Endodermal cell (in vitro differentiated cells): ENCODE data around the gene ABHD16B. TPM values are rescaled to one million over a fixed set of nuclear protein-coding genes. Genes with fewer than 3 reads are reported as not detected.

Experiments used
- DNase-seq: peaks from one replicate; pipeline ENCODE4 v3.0.0-alpha.2; 2017
- H3K27ac ChIP-seq: 2 replicates; pipeline ENCODE4 v1.5.1; 2013; ENCODE audit warnings: mild to moderate bottlenecking, low read depth, low read length, moderate library complexity
- H3K27me3 ChIP-seq: 2 replicates; pipeline ENCODE4 v1.6.1; 2013; ENCODE audit warnings: mild to moderate bottlenecking, low read length, moderate library complexity; ENCODE audit not compliant: insufficient read depth, control insufficient read depth, poor library complexity, severe bottlenecking
- H3K36me3 ChIP-seq: 2 replicates; pipeline ENCODE4 v1.7.0; 2013; ENCODE audit warnings: mild to moderate bottlenecking, low read length, moderate library complexity; ENCODE audit not compliant: control insufficient read depth, insufficient read depth
- H3K4me1 ChIP-seq: one replicate; pipeline ENCODE4 v1.7.0; 2013; ENCODE audit warnings: low read length; ENCODE audit not compliant: control insufficient read depth, insufficient read depth
- H3K4me3 ChIP-seq: 2 replicates; pipeline ENCODE4 v1.5.1; 2013; ENCODE audit warnings: mild to moderate bottlenecking, low read length, moderate library complexity
- H3K9ac ChIP-seq: 2 replicates; pipeline ENCODE4 v1.6.1; 2013; ENCODE audit warnings: mild to moderate bottlenecking, low read length, moderate library complexity; ENCODE audit not compliant: poor library complexity, severe bottlenecking; ENCODE audit errors: extremely low read depth
- H3K9me3 ChIP-seq: 2 replicates; pipeline ENCODE4 v1.6.1; 2013; ENCODE audit warnings: mild to moderate bottlenecking, low read length, moderate library complexity; ENCODE audit not compliant: control insufficient read depth
- H3K27ac Mint-ChIP-seq: 2 replicates; pipeline ENCODE4 v1.8.0; 2020; ENCODE audit warnings: mixed read lengths
- H3K27me3 Mint-ChIP-seq: 2 replicates; pipeline ENCODE4 v1.8.0; 2021; ENCODE audit warnings: mild to moderate bottlenecking, mixed read lengths; ENCODE audit not compliant: insufficient read depth
- H3K36me3 Mint-ChIP-seq: 2 replicates; pipeline ENCODE4 v1.8.0; 2020; ENCODE audit warnings: low read depth, mixed read lengths
- H3K4me1 Mint-ChIP-seq: 2 replicates; pipeline ENCODE4 v1.8.0; 2020; ENCODE audit warnings: mixed read lengths
- H3K4me3 Mint-ChIP-seq: 2 replicates; pipeline ENCODE4 v1.8.0; 2020; ENCODE audit warnings: mild to moderate bottlenecking, moderate library complexity, mixed read lengths
- H3K9me3 Mint-ChIP-seq: 2 replicates; pipeline ENCODE4 v1.8.0; 2020; ENCODE audit warnings: mild to moderate bottlenecking, mixed read lengths
- WGBS, 2 experiments: methylation state at CpG; one replicate each; pipeline versions ENCODE4 v1.1.5 to v1.1.7; 2013; ENCODE audit warnings: missing lambda C conversion rate in 2 of 2, mixed read lengths in 1 of 2; ENCODE audit not compliant: insufficient coverage in 1 of 2, insufficient read length in 1 of 2; 5-methylcytosine and 5-hydroxymethylcytosine counted together
- total RNA-seq, 2 donors: library from RNA; stranded (reverse); fragmentation: NEBNext Ultra II Directional in 1 of 2; extraction: Animal tissue kit (Norgen Biotek cat#: 25700) in 1 of 2; gene quantifications; 2 replicates in 1 of 2; 3 replicates in 1 of 2; pipeline ENCODE4 v1.2.1, GENCODE V29; 2021
- TF ChIP-seq, protein P1 (sequence below): fragments of 200-600 bp; sonication (generic); conservative IDR thresholded peaks from 2 replicates; pipeline ENCODE4 v1.5.0; 2021; ENCODE audit warnings: antibody characterized with exemption, mild to moderate bottlenecking

ABHD16B gene
- total RNA-seq, 2 donors from 2014 or later, result not detected

DNA sequence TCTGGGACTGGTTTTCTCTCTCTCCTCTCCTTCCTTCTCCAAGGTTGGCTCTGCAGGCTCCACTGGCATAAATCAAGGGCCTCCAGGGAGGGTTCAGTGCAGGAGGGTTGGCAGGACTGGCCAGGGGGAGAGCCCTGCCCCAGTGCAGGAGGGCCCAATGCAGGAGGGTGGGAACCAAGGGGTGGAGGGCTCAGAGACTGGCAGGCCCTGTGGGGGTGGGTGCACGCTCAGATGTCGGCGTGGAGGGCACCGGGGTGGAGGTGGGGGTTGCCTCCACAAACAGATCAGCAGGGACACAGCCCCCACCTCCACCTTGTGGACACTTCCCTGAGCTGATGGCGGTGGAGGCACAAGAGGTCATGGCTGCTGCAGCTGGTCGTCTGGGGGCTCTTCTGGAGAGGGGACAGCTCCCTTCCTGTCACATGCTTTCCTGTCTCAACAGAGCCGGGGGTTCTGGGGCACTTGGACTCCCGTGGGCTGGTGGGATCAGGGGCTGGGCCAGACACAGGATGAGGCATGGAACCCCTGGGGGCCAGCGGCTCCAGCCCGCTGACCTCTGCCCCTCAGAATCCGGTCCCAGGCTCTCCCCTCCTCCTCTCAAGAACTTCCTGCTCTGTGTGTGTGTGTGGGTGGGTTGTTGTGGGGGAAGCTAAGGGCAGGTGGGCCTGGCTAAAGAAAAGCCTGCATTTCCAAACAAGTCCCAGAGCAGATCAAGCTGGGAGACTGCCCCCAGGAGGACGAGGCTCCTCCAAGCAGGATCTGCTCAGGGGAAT, 2.7 kb upstream of the ABHD16B start:
- H3K27ac Mint-ChIP-seq, result peak overlapping the region; percentile 55
- no peak overlapping the region for H3K4me3 ChIP-seq

GRCh38 chr20:63859166-63859699, 2.1 kb upstream of the ABHD16B start:
- Histone ChIP-seq H3K36me3 (peaks cover 6% of the 10 kb centered on the region), H3K4me1 (peaks cover 4% of the 10 kb centered on the region), H3K27ac (peak overlapping the region; percentile 68), H3K9me3 (no peaks in the 10 kb centered on the region), H3K27me3 (no peaks in the 10 kb centered on the region), H3K4me3 (no peak overlapping the region), H3K9ac (no peak overlapping the region)
- TF ChIP-seq, protein P1, sequence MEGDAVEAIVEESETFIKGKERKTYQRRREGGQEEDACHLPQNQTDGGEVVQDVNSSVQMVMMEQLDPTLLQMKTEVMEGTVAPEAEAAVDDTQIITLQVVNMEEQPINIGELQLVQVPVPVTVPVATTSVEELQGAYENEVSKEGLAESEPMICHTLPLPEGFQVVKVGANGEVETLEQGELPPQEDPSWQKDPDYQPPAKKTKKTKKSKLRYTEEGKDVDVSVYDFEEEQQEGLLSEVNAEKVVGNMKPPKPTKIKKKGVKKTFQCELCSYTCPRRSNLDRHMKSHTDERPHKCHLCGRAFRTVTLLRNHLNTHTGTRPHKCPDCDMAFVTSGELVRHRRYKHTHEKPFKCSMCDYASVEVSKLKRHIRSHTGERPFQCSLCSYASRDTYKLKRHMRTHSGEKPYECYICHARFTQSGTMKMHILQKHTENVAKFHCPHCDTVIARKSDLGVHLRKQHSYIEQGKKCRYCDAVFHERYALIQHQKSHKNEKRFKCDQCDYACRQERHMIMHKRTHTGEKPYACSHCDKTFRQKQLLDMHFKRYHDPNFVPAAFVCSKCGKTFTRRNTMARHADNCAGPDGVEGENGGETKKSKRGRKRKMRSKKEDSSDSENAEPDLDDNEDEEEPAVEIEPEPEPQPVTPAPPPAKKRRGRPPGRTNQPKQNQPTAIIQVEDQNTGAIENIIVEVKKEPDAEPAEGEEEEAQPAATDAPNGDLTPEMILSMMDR, result no peak
- H3K9me3 Mint-ChIP-seq, result no peaks in the 10 kb centered on the region
- H3K4me1 Mint-ChIP-seq, result peaks cover 31% of the 10 kb centered on the region
- H3K36me3 Mint-ChIP-seq, result peaks cover 4% of the 10 kb centered on the region
- peak overlapping the region; percentile 40 for H3K4me3 Mint-ChIP-seq
- no peak for DNase-seq
- WGBS, 2 experiments, result 69 to 100% methylated on average over 2 to 7 of the region's 7 CpGs
- H3K27me3 Mint-ChIP-seq, result peaks cover 3% of the 10 kb centered on the region
- peak overlapping the region; percentile 55 for H3K27ac Mint-ChIP-seq

More for the DNA sequence above, 2.7 kb upstream of the ABHD16B start:
- peak overlapping the region; percentile 40 for H3K4me3 Mint-ChIP-seq
- TF ChIP-seq, protein P1, result peak; percentile 71
- WGBS, 2 experiments, result 20 to 44% methylated on average over 4 to 12 of the region's 12 CpGs
- H3K4me1 Mint-ChIP-seq, result peaks cover 26% of the 10 kb centered on the region
- Histone ChIP-seq H3K9me3 (no peaks in the 10 kb centered on the region), H3K27ac (peak overlapping the region; percentile 68), H3K27me3 (no peaks in the 10 kb centered on the region), H3K36me3 (peaks cover 5% of the 10 kb centered on the region), H3K9ac (no peak overlapping the region), H3K4me1 (peaks cover 4% of the 10 kb centered on the region)
- H3K36me3 Mint-ChIP-seq, result peaks cover 4% of the 10 kb centered on the region
- DNase-seq, result peak; percentile 79
- peaks cover 3% of the 10 kb centered on the region for H3K27me3 Mint-ChIP-seq
- H3K9me3 Mint-ChIP-seq, result no peaks in the 10 kb centered on the region

GRCh38 chr20:63860325-63861051, 810 bp upstream of the ABHD16B start:
- Mint-ChIP-seq H3K4me1 (peaks cover 31% of the 10 kb centered on the region), H3K4me3 (no peak overlapping the region), H3K27me3 (peaks cover 3% of the 10 kb centered on the region), H3K27ac (peak overlapping the region; percentile 24), H3K9me3 (no peaks in the 10 kb centered on the region), H3K36me3 (peaks cover 4% of the 10 kb centered on the region)
- no peak overlapping the region for H3K9ac ChIP-seq
- peaks cover 6% of the 10 kb centered on the region for H3K36me3 ChIP-seq
- peak; percentile 73 for DNase-seq
- no peak overlapping the region for H3K4me3 ChIP-seq
- no peak overlapping the region for H3K27ac ChIP-seq
- H3K4me1 ChIP-seq, result peaks cover 4% of the 10 kb centered on the region
- no peaks in the 10 kb centered on the region for H3K27me3 ChIP-seq
- 86% methylated on average over 7 to 17 of the region's 17 CpGs for WGBS, 2 experiments
- H3K9me3 ChIP-seq, result no peaks in the 10 kb centered on the region
- TF ChIP-seq, protein P1, result no peak
